ENCODE data around the gene OIT3.

DNA sequence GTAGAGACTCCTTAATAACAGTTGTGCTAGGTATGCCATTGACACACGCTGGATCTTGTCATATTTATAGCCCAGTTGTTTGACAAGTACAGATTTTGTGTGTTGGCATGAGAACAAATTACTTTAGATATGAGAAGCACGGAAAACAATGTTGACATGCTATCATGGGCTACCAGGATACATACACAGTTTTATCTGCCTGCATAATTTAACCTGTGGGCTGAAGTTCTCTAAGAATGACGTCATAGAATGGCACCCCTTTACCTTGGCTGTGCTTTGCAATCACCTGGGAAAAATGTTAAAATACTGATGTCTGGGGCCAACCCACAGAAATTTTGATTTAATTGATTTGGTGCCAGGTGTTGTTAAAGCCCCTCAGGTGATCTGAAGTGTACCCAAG lies 58.2 kb downstream of the OIT3 start:
- TF ChIP-seq, protein P1, sequence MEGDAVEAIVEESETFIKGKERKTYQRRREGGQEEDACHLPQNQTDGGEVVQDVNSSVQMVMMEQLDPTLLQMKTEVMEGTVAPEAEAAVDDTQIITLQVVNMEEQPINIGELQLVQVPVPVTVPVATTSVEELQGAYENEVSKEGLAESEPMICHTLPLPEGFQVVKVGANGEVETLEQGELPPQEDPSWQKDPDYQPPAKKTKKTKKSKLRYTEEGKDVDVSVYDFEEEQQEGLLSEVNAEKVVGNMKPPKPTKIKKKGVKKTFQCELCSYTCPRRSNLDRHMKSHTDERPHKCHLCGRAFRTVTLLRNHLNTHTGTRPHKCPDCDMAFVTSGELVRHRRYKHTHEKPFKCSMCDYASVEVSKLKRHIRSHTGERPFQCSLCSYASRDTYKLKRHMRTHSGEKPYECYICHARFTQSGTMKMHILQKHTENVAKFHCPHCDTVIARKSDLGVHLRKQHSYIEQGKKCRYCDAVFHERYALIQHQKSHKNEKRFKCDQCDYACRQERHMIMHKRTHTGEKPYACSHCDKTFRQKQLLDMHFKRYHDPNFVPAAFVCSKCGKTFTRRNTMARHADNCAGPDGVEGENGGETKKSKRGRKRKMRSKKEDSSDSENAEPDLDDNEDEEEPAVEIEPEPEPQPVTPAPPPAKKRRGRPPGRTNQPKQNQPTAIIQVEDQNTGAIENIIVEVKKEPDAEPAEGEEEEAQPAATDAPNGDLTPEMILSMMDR (conservative IDR thresholded peaks at IDR 0.05; ENCODE audit: low read depth, low read length): no peak
- no peak for TF ChIP-seq EZH2 (IDR thresholded peaks at IDR 0.05; ENCODE audit: low read length, unreplicated experiment)
